RWPE2 (cell line): ENCODE measurements around the gene TICRR.

Source experiments
- ATAC-seq: fragments of 200-7000 bp; cut with Tn5 transposase; 3 replicates; pipeline ENCODE4 v1.9.1; 2021; ENCODE audit warnings: low read depth
- DNase-seq: peaks from one replicate; pipeline ENCODE4 v3.0.0-alpha.2; 2020; ENCODE audit warnings: low spot score
- H3K27ac ChIP-seq: fragments of 450-650 bp; 2 replicates; pipeline ENCODE4 v1.5.1; 2017; ENCODE audit warnings: mild to moderate bottlenecking; ENCODE audit not compliant: poor library complexity, severe bottlenecking
- H3K27me3 ChIP-seq: fragments of 250-450 bp; sonication (Bioruptor Pico); 2 replicates; pipeline ENCODE4 v1.5.1; 2021; ENCODE audit warnings: mild to moderate bottlenecking, moderate library complexity; ENCODE audit not compliant: insufficient read depth, poor library complexity, severe bottlenecking
- H3K36me3 ChIP-seq: fragments of 250-450 bp; sonication (Bioruptor Pico); 2 replicates; pipeline ENCODE4 v1.5.1; 2020; ENCODE audit warnings: low read depth, mild to moderate bottlenecking, moderate library complexity
- H3K4me1 ChIP-seq: fragments of 250-450 bp; sonication (Bioruptor Pico); 2 replicates; pipeline ENCODE4 v1.5.1; 2021; ENCODE audit warnings: mild to moderate bottlenecking, moderate library complexity; ENCODE audit not compliant: insufficient read depth, poor library complexity, severe bottlenecking
- H3K4me3 ChIP-seq: fragments of 250-450 bp; sonication (Bioruptor Pico); 2 replicates; pipeline ENCODE4 v1.5.1; 2021; ENCODE audit warnings: mild to moderate bottlenecking, moderate library complexity; ENCODE audit not compliant: severe bottlenecking
- H3K9me3 ChIP-seq: fragments of 250-450 bp; sonication (Bioruptor Pico); 2 replicates; pipeline ENCODE4 v1.5.1; 2021; ENCODE audit warnings: mild to moderate bottlenecking, moderate library complexity; ENCODE audit not compliant: severe bottlenecking
- TF ChIP-seq, protein P1 (sequence below): fragments of 450-650 bp; IDR thresholded peaks from one replicate; pipeline ENCODE4 v1.5.1; 2017; ENCODE audit warnings: mild to moderate bottlenecking, moderate library complexity; ENCODE audit not compliant: poor library complexity, severe bottlenecking

Gene TICRR

DNA sequence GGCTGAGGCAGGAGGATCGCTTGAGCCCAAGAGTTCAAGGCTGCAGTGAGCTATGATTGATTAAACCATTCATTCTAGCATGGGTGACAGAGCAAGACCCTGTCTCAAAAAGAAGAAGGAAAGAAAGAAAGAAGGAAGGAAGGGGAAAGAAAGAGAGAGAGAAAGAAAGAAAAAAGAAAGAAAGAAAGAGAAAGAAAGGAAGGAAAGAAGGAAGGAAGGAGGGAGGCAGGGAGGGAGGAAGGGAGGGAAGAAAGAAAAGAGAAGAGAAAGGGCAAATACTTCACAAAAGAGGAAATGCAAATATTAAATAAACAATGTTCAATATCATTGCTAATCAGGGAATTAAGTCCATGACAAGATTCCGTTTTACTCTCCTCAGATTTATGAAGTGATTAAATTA is 84.0 kb downstream of the TICRR start:
- TF ChIP-seq, protein P1, sequence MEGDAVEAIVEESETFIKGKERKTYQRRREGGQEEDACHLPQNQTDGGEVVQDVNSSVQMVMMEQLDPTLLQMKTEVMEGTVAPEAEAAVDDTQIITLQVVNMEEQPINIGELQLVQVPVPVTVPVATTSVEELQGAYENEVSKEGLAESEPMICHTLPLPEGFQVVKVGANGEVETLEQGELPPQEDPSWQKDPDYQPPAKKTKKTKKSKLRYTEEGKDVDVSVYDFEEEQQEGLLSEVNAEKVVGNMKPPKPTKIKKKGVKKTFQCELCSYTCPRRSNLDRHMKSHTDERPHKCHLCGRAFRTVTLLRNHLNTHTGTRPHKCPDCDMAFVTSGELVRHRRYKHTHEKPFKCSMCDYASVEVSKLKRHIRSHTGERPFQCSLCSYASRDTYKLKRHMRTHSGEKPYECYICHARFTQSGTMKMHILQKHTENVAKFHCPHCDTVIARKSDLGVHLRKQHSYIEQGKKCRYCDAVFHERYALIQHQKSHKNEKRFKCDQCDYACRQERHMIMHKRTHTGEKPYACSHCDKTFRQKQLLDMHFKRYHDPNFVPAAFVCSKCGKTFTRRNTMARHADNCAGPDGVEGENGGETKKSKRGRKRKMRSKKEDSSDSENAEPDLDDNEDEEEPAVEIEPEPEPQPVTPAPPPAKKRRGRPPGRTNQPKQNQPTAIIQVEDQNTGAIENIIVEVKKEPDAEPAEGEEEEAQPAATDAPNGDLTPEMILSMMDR, result no peak
- Histone ChIP-seq H3K4me1 (peaks cover 12% of the 10 kb centered on the region), H3K4me3 (no peak overlapping the region), H3K27ac (no peak overlapping the region), H3K36me3 (no peaks in the 10 kb centered on the region), H3K9me3 (no peaks in the 10 kb centered on the region), H3K27me3 (no peaks in the 10 kb centered on the region)
- ATAC-seq, result no peak
- DNase-seq, result no peak

DNA sequence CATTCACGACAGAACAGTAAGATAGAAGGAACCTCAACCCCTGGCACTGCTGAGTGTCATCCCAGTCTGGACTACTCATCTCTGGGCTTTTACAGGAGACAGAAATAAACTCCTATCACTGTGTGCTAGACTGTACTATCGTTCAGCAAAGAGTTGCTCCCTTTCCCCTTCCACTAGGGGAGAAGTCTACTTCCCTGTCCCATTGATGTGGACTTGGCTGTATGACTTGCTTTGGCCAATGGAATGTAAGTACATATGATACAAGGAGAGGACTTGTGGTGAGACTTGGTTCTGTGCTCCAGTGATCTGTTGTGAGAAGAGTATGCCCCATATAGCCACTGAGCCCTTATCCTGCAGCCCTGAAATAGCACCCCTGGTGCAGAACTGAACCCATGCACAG is 85.3 kb downstream of the TICRR start:
- no peaks in the 10 kb centered on the region for H3K27me3 ChIP-seq
- peaks cover 19% of the 10 kb centered on the region for H3K4me1 ChIP-seq
- ATAC-seq (no peak), DNase-seq (peak; percentile 30)
- TF ChIP-seq, protein P1, result no peak
- H3K4me3 ChIP-seq, result no peak overlapping the region
- H3K27ac ChIP-seq, result no peak overlapping the region
- H3K9me3 ChIP-seq, result no peaks in the 10 kb centered on the region
- H3K36me3 ChIP-seq, result no peaks in the 10 kb centered on the region

DNA sequence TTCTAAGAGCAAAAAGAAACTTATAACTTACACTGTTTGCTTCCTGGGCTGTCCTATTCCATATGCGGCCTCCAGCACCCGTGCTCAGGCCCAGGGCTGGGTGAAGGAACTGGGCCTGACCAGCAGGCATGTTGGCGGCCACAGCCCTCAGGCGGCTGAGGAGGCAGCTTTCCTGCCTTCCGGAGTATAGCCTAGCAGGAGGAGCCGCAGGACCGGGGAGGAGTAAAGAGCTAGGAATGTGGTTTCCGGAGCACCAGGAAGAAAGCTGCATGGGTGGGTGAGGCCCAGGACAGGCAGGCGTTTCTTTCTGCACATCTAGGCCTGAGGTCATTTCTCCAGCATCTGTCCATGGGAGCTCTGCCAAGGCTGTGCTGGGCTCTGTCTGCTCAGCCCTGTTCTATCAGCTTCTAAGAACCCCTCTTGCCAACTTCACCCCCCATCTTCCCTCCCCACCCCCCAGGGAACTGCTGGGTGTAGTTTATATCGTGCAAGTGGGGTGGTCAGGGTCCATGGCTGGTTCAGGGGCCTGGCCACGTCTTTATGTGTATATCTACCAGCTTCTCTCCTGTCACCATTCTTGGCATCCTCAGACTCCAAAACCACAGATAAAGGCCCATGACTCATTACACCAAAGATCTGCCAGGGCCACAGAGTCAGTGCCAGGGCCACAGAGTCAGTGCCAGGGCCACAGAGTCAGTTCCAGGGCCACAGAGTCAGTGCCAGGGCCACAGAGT is 87.8 kb downstream of the TICRR start:
- Histone ChIP-seq H3K4me3 (no peak overlapping the region), H3K36me3 (no peaks in the 10 kb centered on the region), H3K9me3 (no peaks in the 10 kb centered on the region), H3K27ac (peak overlapping the region; percentile 76), H3K4me1 (peaks cover 19% of the 10 kb centered on the region), H3K27me3 (no peaks in the 10 kb centered on the region)
- TF ChIP-seq, protein P1, result no peak
- ATAC-seq (peak; percentile 98), DNase-seq (peak; percentile 92)

DNA sequence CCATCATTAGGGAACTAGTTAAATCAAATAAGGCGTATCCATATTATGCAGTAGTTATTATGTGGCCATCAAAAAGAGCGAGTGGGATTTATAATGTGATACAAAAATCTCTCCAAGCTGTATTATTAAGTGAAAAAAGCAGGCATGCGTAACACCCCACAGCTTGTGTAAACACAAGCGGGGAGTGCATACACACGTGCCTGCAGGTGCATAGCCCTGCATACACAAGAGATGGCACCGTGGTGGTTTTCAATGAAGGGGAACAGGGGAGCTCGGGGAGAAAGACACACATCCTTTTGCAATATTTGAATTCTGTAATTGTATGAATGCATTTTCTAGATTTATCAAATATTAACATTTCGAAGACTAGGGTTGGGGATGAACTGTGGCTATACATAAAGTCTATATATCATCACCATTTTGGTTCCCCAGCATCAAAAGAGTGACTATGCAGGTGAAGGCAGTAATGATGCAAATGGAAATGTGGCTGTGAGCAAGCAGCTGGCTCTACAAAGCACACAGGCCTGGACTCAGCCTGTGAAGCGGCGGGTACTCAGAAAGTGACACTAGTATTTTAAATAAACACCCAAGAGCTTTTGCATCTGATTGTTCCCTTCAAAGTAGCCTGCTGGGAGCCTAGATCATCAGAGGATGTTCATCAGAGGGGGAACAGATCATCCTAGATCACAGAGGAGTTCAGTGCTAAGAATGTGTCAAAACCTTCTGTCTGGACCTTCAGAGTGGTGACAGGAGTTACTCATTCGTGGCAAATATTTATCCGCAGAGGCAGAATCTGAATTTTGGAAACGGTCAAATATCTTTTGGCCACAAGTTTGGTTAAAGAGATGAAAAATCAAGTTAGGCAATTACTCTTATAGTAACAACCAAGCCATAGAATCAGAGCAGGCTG is 89.4 kb downstream of the TICRR start:
- TF ChIP-seq, protein P1, result no peak
- no peaks in the 10 kb centered on the region for H3K9me3 ChIP-seq
- DNase-seq, result no peak
- no peaks in the 10 kb centered on the region for H3K36me3 ChIP-seq
- peaks cover 19% of the 10 kb centered on the region for H3K4me1 ChIP-seq
- H3K4me3 ChIP-seq, result no peak overlapping the region
- H3K27me3 ChIP-seq, result no peaks in the 10 kb centered on the region
- ATAC-seq, result no peak
- no peak overlapping the region for H3K27ac ChIP-seq
